Measurements from ENCODE around the gene C11orf86.
"Not testable (repeated sequence)": the region's sequence is repeated elsewhere in the genome, so short reads cannot be mapped to it uniquely, and the experiment has no call there.

The C11orf86 gene

GRCh38 chr11:66987924-66988637 is 13.0 kb downstream of the C11orf86 start:
- DNase-seq: no peak

- DNase-seq: not testable (repeated sequence)
These were observed 13.6 kb downstream of the C11orf86 start for GRCh38 chr11:66988741-66989140.

- DNase-seq: not testable (repeated sequence)
These were observed 14.3 kb downstream of the C11orf86 start for GRCh38 chr11:66989360-66989759.

GRCh38 chr11:66992041-66992440 is 16.9 kb downstream of the C11orf86 start:
- no peak for DNase-seq

- DNase-seq: no peak
These were observed 21.6 kb downstream of the C11orf86 start for GRCh38 chr11:66996609-66997273.

GRCh38 chr11:66999555-66999954 is 24.5 kb downstream of the C11orf86 start:
- DNase-seq: no peak

GRCh38 chr11:67001332-67001731 is 26.2 kb downstream of the C11orf86 start:
- no peak for DNase-seq

- peak in 1 of 58 donors; percentile 9 for DNase-seq
These were observed 27.3 kb downstream of the C11orf86 start for GRCh38 chr11:67002297-67002913.

GRCh38 chr11:67002921-67003411 is 27.9 kb downstream of the C11orf86 start:
- DNase-seq: no peak

- not testable (repeated sequence) for DNase-seq
These were observed 30.1 kb downstream of the C11orf86 start for GRCh38 chr11:67005200-67005599.

GRCh38 chr11:67006029-67006884 is 31.2 kb downstream of the C11orf86 start:
- DNase-seq: peak in 16 of 58 donors; percentile 2 to 61 (median 26)

GRCh38 chr11:67007126-67007525 is 32.0 kb downstream of the C11orf86 start:
- no peak for DNase-seq

- no peak for DNase-seq
These were observed 35.3 kb downstream of the C11orf86 start for GRCh38 chr11:67010296-67010905.

GRCh38 chr11:67013511-67014045 is 38.5 kb downstream of the C11orf86 start:
- DNase-seq: no peak

GRCh38 chr11:67014343-67014742 is 39.2 kb downstream of the C11orf86 start:
- DNase-seq: no peak

GRCh38 chr11:67015048-67015447 is 39.9 kb downstream of the C11orf86 start:
- DNase-seq: no peak

GRCh38 chr11:67016550-67016949 is 41.4 kb downstream of the C11orf86 start:
- DNase-seq: no peak

GRCh38 chr11:67020949-67021348 is 45.8 kb downstream of the C11orf86 start:
- DNase-seq: no peak

GRCh38 chr11:67022341-67022933 is 47.3 kb downstream of the C11orf86 start:
- peak in 31 of 58 donors; percentile 16 to 78 (median 39) for DNase-seq

Data from anterior cingulate cortex (tissue), 58 donors.